Astrocyte of the cerebellum (primary cell): ENCODE results near the gene DSCAML1.
"Not testable (repeated sequence)": the region's sequence is repeated elsewhere in the genome, so short reads cannot be mapped to it uniquely, and the experiment has no call there.

ENCODE experiments used
- DNase-seq: peaks from one replicate; pipeline ENCODE4 v3.0.0-alpha.2; 2011; ENCODE audit warnings: low read depth
- H3K4me3 ChIP-seq: 2 replicates; pipeline ENCODE4 v1.5.1; 2011; ENCODE audit warnings: mild to moderate bottlenecking, low read depth, low read length, moderate library complexity
- CTCF ChIP-seq: IDR thresholded peaks from 2 replicates; pipeline ENCODE4 v1.5.1; 2012; ENCODE audit warnings: low read length, low read depth, moderate library complexity, mild to moderate bottlenecking; ENCODE audit errors: missing control alignments
- in situ Hi-C: cut with HindIII; loops from 2 replicates; pipeline ENCODE4 v1.10.0; 2017; ENCODE audit warnings: low sequenced_read_pairs

The DSCAML1 gene

GRCh38 chr11:117766576-117766975, 30.4 kb downstream of the DSCAML1 start:
- TF ChIP-seq CTCF: no peak
- no peak for DNase-seq
- in situ Hi-C loops: no loop called here

GRCh38 chr11:117766026-117766425, 31.0 kb downstream of the DSCAML1 start:
- no peak for TF ChIP-seq CTCF
- no peak overlapping the region for H3K4me3 ChIP-seq
- DNase-seq: no peak
- in situ Hi-C loops: no loop called here

More at GRCh38 chr11:117766576-117766975, 30.4 kb downstream of the DSCAML1 start:
- H3K4me3 ChIP-seq: no peak overlapping the region

- in situ Hi-C loops: no loop called here
- DNase-seq: no peak
- no peak for TF ChIP-seq CTCF
- no peak overlapping the region for H3K4me3 ChIP-seq
Observed at GRCh38 chr11:117765068-117765467, 31.9 kb downstream of the DSCAML1 start.

- H3K4me3 ChIP-seq, DNase-seq, in situ Hi-C loops: not testable (repeated sequence)
Observed at GRCh38 chr11:117763465-117763864, 33.6 kb downstream of the DSCAML1 start.

- in situ Hi-C loops: no loop called here
- no peak overlapping the region for H3K4me3 ChIP-seq
- no peak for TF ChIP-seq CTCF
- DNase-seq: no peak
Observed at GRCh38 chr11:117761993-117762392, 35.0 kb downstream of the DSCAML1 start.

- in situ Hi-C loops: no loop called here
- no peak for DNase-seq
- no peak for TF ChIP-seq CTCF
- H3K4me3 ChIP-seq: no peak overlapping the region
Observed at GRCh38 chr11:117759305-117759704, 37.7 kb downstream of the DSCAML1 start.

GRCh38 chr11:117754030-117754429, 43.0 kb downstream of the DSCAML1 start:
- no peak for TF ChIP-seq CTCF
- H3K4me3 ChIP-seq: no peak overlapping the region
- DNase-seq: no peak
- in situ Hi-C loops: no loop called here
